A204.1 (cell line): ENCODE measurements around the gene XYLT1.

Experiments used
- FAIRE-seq: peaks from 2 replicates; lab custom pipeline; 2012; peaks lifted over from hg19 to GRCh38; lab: Jason Lieb, UNC

Gene XYLT1

GRCh38 chr16:17084130-17084529, 386.6 kb downstream of the XYLT1 start:
- no peak for FAIRE-seq

GRCh38 chr16:17083628-17084027, 387.1 kb downstream of the XYLT1 start:
- no peak for FAIRE-seq

- FAIRE-seq, result no peak
Measured at GRCh38 chr16:17082095-17082882, 388.5 kb downstream of the XYLT1 start.

- FAIRE-seq, result no peak
Measured at GRCh38 chr16:17080105-17080504, 390.7 kb downstream of the XYLT1 start.

- no peak for FAIRE-seq
Measured at GRCh38 chr16:17078931-17079631, 391.7 kb downstream of the XYLT1 start.

GRCh38 chr16:17076818-17077498, 393.8 kb downstream of the XYLT1 start:
- FAIRE-seq, result no peak

- no peak for FAIRE-seq
Measured at GRCh38 chr16:17076092-17076754, 394.5 kb downstream of the XYLT1 start.

- no peak for FAIRE-seq
Measured at GRCh38 chr16:17072104-17072503, 398.7 kb downstream of the XYLT1 start.

GRCh38 chr16:17070882-17071592, 399.7 kb downstream of the XYLT1 start:
- FAIRE-seq, result no peak

GRCh38 chr16:17069681-17070080, 401.1 kb downstream of the XYLT1 start:
- FAIRE-seq, result no peak

GRCh38 chr16:17068524-17068923, 402.2 kb downstream of the XYLT1 start:
- FAIRE-seq, result no peak

GRCh38 chr16:17067882-17068281, 402.9 kb downstream of the XYLT1 start:
- no peak for FAIRE-seq

GRCh38 chr16:17063201-17064139, 407.3 kb downstream of the XYLT1 start:
- no peak for FAIRE-seq

GRCh38 chr16:17062676-17063075, 408.1 kb downstream of the XYLT1 start:
- FAIRE-seq, result no peak

- no peak for FAIRE-seq
Measured at GRCh38 chr16:17061326-17061725, 409.4 kb downstream of the XYLT1 start.

- FAIRE-seq, result no peak
Measured at GRCh38 chr16:17058471-17058870, 412.3 kb downstream of the XYLT1 start.

GRCh38 chr16:17056666-17057065, 414.1 kb downstream of the XYLT1 start:
- no peak for FAIRE-seq

- no peak for FAIRE-seq
Measured at GRCh38 chr16:17053536-17054160, 417.1 kb downstream of the XYLT1 start.
